ENCODE data around the gene LMNA.
"Not testable (repeated sequence)": the region's sequence is repeated elsewhere in the genome, so short reads cannot be mapped to it uniquely, and the experiment has no call there.

Gene LMNA

DNA sequence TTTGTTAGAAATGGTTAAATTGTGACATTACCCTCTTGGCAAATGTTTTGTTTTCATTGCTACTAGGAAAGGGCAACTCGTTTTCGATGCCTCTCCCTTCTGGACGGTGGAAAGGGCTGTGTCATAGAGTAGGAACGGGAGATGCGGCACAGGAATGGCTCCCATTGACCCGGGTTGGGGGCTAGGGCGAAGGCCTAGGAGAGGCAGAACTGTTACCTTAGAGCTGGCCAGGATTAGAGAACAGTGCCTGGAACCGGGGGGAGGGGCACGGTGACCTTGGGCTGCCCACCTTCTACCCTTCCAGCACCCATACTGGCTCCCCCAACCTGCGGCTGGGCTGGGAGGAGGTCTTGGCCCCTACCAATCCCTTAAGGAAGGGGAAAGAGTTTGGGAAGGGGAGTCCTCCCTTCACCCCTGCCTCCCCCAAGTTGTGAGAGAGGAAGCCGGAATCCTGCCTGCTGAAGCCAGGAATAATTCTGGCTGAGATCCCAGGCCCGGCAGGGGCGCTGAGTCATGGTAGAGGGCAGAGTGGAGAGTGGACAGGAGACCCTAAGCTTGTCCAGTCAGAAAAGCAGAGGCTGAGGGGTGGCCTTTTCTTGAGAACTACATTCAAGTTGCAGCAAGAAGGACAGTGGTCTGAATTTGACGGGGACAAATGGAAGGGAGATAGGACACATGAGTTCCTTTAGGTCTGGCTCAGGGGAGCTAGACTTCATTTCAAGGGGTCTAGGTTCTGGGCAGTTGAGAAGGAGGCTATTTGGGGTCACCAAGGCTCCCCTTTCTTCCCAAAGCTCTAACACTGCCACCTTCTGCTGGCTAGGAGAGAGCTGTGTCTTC, 8.2 kb downstream of the LMNA start:
- no peak for DNase-seq

DNA sequence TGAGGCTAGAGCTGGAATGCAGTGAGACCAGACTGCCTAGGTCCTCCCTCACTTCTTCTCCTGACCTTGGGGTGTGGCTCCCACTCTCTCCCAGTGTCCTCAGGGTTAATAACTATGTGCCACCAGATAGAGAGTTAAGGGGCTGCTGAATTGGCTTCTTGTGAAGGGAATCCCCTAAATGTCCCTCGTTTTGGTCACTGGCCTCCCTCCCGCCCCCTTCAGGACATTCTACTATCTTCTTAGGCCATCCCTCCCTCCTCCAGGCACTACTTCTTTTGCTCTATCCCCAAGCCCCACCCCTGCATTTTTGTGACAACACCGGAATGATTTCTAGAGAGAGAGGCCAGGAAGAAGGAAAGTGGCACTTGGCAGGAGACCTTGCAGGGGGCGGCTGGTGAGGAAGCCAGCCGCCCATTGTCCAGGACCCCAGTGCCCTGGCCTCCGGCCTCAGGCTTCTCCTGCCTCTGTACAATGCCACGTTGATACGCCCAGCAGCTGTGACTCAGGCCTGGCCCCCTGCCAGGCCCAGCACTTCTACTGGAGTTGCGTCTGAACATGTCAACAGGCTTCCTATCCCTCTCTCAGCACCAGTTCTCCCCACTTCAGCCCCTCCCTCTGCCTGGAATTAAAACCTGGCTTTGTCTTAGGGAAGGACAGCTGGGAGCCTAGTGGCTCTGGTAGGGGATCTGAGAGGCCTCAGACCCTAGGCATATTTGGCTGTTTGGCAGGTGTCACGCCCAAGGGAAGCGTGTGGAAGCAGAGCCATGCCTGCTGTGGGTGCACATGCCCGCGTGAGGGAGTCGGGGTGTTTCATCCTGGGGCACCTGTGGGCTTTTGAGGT, 9.1 kb downstream of the LMNA start:
- DNase-seq: peak; percentile 67

DNA sequence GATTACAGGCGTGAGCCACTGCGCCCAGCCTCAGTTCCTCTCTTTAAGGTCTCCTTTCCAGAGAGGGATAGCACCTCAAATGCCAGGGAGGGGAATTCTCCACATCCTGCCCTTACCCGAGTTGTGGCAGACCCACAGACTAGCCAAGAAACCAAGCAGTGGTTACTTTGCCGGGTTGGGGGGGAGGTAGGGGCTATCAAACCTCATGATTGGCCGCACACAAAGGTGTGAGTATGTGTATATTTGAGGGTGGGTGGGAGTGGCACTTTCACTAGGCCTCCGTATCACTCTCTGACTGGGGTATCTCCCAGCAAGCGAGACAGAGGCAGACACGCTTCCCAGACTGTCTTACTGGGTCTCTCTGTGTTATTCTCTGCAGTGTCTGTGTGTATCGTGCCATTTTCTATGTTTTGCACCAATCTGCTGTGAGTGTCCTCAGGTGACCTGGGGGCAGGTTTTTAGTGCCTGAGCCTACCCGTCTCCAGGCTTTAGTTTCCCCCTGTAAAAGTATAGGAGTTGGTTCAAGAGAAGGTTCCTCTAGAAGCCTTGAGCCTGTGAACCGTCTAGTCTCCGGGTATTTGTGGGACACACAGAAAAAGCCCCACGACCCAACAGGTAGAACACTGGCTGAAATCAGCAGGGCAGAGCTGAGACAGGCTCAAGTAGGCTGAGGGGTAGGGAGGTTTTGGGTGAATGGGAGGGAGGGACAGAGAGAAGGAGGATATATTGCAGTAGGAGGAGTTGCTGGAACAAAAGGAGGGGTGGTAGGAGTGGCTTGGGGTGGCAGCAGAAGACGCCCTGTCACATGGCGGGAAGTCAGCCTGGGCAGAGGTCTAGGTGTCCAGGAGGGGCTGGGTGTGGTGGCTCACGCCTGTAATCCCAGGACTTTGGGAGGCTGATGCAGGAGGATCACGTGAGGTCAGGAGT, 10.3 kb downstream of the LMNA start:
- DNase-seq: peak; percentile 39

DNA sequence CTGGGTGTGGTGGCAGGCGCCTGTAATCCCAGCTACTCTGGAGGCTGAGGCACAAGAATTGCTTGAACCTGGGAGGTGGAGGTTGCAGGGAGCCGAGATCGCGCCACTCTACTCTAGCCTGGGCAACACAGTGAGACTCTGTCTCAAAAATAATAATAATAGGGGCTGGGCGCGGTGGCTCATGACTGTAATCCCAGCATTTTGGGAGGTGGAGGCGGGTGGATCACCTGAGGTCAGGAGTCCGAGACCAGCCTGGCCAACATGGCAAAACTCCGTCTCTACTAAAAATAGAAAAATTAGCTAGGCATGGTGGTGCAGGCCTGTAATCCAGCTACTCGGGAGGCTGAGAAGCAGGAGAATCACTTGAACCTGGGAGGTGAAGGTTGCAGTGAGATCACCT, 11.0 kb downstream of the LMNA start:
- DNase-seq: not testable (repeated sequence)

DNA sequence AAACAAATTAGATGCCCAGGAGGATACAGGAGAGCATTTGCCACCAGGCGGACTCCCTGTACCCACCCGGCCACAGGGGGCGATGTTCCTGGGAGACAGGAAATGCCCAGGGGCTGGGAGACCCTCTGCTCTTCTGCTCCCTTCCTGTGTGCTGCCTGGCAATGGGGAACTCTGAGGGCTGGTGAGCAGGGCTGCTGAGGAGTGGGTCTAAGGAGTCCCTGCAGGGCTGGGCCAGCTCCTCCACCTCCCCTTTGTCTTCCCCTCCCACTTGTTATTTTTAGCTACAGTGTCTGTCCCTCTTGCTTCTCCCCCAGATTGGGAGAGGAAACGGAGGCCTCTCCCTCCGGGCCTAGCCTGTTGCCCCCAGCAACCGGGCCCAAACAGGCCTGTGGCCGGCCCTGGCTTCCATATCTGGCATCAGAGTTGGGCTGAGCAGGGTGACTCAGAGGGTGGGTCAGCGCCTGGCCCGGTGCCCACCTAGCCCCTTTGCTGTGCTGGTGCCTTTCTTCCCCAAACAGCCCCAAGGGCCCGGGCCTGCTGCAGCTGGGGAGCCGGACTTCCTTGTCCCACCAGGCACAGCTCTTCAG, 11.6 kb downstream of the LMNA start:
- peak; percentile 62 for DNase-seq

DNA sequence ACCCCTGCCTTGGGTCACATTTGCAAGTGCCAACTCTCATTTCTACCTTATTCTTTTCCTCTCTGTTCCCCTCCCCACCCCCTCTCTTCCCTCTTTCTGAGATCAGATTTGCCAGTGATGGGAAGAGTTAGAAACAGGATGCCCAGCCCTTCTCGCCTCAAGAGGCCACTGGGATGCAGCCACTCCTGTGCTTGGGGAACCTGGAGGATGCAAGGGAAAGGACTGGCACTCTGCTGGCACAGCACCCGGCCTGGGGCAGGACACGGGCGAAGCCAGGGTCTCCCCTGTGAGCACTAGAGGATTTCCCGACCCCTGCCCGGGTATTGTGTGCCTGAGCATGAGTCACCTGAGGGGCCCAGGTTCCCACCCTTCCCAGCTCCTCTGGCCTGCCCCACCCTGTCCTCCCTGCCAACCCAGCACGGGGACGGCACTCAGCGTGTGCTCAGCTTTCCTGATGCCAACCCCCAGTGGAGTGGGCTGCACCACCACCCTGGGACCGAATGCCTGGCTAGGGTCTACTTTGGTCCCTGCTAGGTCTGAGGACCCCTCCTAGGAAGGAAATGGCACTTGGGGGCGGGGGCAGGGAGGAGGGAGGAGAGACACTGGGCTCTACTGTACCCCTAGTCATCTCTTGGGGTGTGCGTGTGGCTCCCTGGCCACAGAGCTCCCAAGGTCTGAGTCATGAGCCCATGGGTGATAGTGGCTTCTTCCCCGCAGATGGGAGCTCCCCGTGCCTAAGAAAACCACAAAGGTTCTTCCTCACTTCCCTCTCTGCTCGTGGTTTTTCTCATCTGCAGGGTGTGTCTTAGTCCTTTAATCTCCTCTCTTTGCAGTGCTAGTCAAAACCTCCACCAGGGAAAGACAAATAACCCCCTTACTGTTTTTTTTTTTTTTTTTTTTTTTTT, 12.4 kb downstream of the LMNA start:
- DNase-seq: peak; percentile 80

DNA sequence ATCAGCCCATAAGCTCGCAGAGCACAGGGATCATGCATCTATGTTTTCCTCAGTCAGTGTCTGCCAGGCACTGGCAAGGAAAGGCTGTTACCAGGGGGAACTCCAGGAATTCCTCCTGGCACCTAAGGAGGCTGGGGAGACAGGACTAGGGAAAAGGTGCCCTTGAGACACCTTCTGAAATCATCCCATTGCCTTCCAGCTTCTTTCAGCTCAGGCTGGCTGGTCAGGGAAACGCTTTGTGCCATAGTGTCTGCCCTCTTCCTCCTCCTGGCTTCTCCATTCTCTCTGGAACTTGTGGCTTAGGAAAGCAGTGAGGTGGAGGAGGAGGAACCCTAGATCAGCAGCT, 13.8 kb downstream of the LMNA start:
- no peak for DNase-seq

DNA sequence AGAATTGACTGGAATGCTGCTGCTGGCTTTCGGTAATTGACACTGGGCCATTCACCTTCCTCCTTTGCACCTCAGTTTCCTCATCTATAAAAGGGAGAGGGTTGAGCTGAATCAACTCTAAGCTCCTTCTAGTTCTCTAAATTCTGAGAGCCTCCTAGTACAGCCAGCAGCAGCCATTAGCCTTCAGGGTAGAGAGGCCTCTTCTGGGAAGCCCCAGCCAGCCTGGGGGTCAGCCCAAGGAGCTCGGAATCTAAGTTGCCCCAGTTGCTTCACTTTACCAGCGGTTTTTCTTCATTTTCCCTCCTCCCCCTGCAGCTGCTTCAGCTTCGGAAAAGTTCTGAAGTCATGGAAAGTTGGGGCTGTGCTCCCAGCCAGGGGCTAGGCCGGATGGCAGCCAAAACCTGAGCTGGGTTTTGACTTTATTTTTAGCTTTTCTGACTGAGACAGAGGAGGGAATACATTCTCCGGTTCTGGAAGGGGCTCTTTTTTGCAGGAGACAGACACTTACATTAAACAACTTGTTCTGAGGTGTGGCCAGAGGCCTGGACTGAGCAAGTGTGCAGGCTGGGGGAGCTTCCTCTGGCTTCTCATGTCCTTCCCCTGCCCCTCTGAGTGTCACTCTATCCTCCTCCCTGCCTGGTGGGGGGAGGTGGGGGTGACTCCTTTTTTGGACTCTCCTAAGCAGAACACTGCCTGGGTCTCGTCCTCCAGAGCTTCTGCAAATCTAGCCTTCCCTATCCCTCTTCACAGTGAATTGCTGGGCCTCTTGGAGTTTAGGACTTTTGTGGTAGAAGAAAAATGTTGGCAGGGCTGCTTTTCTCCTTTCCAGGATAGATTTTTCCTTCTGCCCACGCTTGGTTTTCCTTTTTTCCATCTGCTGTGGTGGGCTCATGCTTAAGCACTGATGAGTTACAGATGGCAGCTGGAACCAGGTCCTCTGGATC, 14.4 kb downstream of the LMNA start:
- no peak for DNase-seq

DNA sequence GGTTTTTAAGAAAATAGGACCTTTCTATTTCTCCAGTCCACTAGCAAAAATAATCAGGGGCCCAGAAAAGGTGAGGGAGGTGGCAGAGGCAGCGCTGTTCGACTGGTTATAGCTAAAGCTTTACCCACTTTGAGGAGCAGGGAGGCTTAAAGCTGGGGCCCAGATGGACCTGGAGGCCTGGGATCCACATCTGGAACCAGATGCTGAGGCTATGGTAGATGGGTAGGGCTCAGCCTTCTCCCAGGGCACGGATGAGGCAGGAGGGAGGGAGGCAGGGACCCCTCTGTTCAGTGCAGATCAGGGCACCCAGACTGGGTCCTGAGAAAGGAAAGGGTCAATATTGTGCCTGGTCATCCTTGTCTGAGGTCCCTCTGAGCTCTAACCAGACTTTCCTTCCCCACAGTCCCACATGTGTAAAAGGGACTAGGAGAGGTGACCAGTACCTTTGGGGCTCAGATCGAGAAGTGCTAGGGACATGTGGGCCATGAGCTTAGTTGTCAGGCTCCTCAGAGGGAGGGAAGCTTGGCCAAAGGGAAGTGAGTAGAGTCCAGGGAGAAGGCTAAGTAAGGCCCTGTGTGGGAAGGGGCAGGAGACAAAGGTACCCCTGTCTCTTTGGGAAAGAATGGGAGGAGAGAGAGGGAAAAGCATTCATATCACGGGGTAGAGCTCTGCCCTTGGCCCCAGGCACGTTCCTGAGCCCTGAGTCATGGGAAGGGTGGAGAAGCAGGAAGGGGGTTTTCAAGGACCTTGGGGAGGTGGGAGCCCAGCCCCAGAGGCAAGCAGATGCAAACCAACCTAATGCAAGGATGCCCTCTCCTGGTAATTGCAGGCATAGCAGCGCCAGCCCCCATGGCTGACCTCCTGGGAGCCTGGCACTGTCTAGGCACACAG, 15.4 kb downstream of the LMNA start:
- peak; percentile 73 for DNase-seq

DNA sequence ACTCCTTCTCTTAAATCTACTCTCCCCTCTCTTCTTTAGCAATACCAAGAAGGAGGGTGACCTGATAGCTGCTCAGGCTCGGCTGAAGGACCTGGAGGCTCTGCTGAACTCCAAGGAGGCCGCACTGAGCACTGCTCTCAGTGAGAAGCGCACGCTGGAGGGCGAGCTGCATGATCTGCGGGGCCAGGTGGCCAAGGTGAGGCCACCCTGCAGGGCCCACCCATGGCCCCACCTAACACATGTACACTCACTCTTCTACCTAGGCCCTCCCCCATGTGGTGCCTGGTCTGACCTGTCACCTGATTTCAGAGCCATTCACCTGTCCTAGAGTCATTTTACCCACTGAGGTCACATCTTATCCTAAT, 16.0 kb downstream of the LMNA start:
- no peak for DNase-seq

DNA sequence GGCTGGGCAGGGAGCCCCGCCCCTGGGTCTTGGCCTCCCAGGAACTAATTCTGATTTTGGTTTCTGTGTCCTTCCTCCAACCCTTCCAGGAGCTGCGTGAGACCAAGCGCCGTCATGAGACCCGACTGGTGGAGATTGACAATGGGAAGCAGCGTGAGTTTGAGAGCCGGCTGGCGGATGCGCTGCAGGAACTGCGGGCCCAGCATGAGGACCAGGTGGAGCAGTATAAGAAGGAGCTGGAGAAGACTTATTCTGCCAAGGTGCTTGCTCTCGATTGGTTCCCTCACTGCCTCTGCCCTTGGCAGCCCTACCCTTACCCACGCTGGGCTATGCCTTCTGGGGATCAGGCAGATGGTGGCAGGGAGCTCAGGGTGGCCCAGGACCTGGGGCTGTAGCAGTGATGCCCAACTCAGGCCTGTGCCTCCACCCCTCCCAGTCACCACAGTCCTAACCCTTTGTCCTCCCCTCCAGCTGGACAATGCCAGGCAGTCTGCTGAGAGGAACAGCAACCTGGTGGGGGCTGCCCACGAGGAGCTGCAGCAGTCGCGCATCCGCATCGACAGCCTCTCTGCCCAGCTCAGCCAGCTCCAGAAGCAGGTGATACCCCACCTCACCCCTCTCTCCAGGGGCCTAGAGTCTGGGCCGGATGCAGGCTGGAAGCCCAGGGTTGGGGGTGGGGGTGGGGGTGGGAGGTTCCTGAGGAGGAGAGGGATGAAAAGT, 20.4 kb downstream of the LMNA start:
- DNase-seq: no peak

DNA sequence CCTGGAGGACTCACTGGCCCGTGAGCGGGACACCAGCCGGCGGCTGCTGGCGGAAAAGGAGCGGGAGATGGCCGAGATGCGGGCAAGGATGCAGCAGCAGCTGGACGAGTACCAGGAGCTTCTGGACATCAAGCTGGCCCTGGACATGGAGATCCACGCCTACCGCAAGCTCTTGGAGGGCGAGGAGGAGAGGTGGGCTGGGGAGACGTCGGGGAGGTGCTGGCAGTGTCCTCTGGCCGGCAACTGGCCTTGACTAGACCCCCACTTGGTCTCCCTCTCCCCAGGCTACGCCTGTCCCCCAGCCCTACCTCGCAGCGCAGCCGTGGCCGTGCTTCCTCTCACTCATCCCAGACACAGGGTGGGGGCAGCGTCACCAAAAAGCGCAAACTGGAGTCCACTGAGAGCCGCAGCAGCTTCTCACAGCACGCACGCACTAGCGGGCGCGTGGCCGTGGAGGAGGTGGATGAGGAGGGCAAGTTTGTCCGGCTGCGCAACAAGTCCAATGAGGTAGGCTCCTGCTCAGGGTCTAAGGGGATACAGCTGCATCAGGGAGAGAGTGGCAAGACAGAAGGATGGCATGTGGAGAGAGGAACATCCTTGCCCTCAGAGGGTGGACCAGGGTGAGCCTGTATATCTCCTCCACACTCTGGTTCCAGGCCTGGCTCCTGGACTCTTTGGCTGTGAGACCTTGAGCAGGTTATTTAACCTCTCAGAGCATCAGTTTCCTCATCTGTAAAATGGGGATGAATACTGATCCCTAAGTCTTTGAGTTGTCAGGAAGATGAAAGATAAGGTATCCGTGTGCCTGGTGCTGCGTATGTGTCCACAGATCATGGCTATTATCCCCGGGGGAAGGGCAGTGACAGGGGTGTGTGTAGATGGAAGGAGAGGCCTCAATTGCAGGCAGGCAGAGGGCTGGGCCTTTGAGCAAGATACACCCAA, 21.7 kb downstream of the LMNA start:
- no peak for DNase-seq

DNA sequence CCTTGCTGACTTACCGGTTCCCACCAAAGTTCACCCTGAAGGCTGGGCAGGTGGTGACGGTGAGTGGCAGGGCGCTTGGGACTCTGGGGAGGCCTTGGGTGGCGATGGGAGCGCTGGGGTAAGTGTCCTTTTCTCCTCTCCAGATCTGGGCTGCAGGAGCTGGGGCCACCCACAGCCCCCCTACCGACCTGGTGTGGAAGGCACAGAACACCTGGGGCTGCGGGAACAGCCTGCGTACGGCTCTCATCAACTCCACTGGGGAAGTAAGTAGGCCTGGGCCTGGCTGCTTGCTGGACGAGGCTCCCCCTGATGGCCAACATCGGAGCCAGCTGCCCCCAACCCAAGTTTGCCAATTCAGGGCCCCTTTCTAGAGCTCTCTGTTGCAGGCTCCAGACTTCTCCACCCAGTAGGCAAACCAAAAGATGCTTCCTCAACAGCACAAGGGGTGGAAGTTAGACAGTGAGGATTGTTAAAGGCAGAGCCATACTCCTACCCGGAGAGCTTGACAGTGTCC, 22.5 kb downstream of the LMNA start:
- no peak for DNase-seq

DNA sequence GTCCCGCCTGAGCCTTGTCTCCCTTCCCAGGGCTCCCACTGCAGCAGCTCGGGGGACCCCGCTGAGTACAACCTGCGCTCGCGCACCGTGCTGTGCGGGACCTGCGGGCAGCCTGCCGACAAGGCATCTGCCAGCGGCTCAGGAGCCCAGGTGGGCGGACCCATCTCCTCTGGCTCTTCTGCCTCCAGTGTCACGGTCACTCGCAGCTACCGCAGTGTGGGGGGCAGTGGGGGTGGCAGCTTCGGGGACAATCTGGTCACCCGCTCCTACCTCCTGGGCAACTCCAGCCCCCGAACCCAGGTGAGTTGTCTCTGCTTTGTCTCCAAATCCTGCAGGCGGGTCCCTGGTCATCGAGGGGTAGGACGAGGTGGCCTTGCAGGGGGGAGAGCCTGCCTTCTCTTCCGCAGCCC, 24.0 kb downstream of the LMNA start:
- no peak for DNase-seq

DNA sequence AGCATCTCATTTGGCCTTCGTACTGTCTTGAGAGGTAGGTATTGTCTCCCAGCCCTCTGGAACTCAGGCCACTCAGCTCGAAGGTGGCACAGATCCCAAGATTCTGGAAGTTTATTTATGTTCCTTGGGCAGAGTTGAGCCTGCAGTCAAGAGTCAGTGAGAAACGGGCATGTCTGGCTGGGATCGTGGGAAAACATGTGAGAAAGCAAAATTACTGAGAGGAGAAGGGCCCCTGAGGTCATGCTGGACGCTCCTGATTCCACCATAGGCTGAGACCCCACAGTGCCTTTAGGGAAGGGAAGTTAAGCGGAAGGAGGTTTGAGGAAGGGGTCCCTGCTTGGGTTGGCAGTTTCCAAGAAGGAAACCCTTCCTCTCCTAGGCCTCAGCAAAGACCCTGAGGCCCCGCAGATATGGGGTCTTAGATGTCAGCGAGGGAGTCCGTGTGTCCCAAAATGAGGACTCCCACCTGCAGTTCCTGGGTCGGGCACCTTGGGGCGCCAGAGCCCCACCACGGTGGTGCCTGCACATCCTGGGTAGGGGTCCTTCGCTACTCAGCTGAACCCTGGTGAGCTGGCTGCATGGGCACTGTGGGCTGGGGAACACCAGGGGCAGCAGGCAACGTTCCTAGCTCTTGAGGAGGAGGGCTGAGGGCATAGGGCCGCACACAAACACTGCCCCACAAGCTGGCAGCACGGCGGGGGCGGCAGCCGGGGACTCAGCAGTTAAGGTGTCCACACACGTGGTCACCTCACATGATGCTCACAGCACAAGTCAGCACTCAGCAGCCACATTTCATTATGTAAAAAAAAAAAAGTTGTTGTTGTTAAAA, 26.6 kb downstream of the LMNA start:
- peak; percentile 48 for DNase-seq

DNA sequence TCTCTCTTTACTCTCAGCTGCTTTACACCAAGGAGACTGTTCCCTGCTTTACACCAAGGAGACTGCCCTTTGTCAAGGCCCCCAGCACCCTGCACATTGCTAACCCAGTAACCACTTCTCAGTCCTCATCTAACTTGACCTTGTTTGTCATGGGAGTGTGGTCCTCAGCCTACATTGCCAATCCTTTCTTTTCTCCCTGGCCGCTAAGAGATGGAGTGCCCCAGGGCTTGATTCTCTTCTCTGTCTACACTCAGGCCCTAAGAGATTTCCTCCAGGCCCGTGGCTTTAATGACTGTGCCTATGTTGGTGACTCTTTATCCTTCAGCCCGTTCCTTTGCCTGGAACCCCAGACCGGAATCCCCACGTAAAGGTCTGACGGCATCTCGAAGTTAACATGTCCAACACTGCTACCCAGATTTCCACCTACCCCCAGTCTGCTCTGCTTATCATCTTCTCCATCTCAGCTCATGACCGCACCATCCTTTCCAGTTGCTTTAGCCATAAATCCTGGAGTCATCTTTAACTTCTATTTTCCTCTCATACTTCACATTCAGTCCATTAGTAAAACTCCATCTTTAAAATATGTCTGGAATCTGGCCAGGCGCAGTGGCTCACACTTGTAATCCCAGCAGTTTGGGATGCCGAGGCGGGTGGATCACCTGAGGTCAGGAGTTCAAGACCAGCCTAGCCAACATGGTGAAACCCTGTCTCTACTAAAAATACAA, 29.4 kb downstream of the LMNA start:
- no peak for DNase-seq
